GM12891 (cell line): Measurements from ENCODE around the gene KLHL6.
"Not testable (repeated sequence)": the region's sequence is repeated elsewhere in the genome, so short reads cannot be mapped to it uniquely, and the experiment has no call there.

Source experiments
- DNase-seq: peaks from one replicate; pipeline ENCODE4 v3.0.0; 2011; ENCODE audit warnings: low spot score; ENCODE audit not compliant: insufficient read length
- FAIRE-seq: peaks from 2 replicates; lab custom pipeline; 2011; peaks lifted over from hg19 to GRCh38; lab: Jason Lieb, UNC
- PAX5 ChIP-seq: IDR thresholded peaks from 2 replicates; pipeline ENCODE4 v1.6.1; 2011; ENCODE audit warnings: low read length, moderate library complexity, mild to moderate bottlenecking; ENCODE audit not compliant: insufficient read depth, severe bottlenecking
- POLR2A ChIP-seq: IDR thresholded peaks from 2 replicates; pipeline ENCODE4 v1.6.1; 2011; ENCODE audit warnings: low read depth, low read length, control low read depth
- POLR2AphosphoS5 ChIP-seq: IDR thresholded peaks from 2 replicates; pipeline ENCODE4 v1.6.1; 2011; ENCODE audit warnings: low read depth, low read length, control low read depth
- POU2F2 ChIP-seq: IDR thresholded peaks from 2 replicates; pipeline ENCODE4 v1.6.1; 2011; ENCODE audit warnings: low read depth, mild to moderate bottlenecking, control low read depth, low read length, moderate library complexity
- SPI1 ChIP-seq: IDR thresholded peaks from 2 replicates; pipeline ENCODE4 v1.6.1; 2011; ENCODE audit warnings: low read depth, low read length, control low read depth
- TAF1 ChIP-seq: IDR thresholded peaks from 2 replicates; pipeline ENCODE4 v1.6.1; 2011; ENCODE audit warnings: low read depth, low read length, control low read depth

The KLHL6 gene

DNA sequence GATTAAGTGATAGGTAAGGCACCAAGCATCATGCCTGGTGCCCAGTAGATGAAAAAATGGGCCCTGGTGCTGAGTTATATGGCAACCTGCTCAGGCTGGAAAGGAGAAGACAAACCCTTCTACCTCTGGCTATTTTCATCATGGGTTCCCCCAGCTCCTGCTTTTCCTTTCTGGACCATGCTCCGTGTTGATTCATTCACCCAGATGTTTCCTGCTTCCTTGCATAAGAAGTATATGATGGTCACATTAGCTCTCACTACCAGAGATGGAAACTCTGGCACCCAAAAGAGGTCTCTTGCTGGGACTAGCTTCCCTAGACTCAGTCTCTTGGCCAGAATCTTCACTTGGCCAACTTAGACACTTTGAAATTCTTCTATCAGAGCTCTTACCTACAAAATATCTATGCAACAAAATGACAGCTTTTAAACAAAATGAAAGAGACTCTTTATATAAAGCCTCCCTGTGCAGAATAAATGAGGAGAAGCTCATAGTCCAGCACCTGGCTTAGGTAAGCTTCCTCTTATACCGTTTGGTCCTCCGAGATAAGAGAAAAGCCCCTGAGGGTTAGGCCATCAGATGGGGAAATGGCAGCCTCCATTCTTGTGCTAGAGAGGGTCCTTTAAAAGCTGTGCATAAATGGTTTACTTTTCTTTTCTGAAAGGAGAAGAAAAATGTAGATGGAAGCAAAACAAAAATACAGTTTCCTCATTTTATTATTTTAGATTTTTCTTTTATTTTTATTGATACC is 80.3 kb downstream of the KLHL6 start:
- DNase-seq (no peak), FAIRE-seq (no peak)
- no peak for TF ChIP-seq TAF1
- TF ChIP-seq SPI1: no peak
- no peak for TF ChIP-seq POLR2A
- no peak for TF ChIP-seq PAX5
- no peak for TF ChIP-seq POU2F2
- TF ChIP-seq POLR2AphosphoS5: no peak

DNA sequence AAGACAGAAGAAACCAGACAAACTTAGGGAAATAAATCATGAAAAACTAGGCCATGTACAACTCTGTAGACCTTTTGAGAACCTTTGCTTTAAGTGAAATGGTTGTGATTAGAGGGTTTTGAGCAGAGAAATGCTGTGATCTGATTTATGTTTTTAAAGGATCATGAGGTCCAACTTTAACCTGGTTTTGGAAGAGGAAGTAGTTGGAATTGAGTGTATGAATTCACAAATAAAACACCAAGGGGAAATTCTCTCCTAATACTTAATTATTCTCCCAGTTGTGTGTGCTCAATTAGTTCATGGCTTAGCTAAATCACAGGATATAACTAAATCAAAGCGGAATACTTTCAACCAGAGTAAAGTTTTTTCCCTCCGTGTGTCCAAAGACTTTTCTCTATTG is 81.5 kb downstream of the KLHL6 start:
- DNase-seq (no peak), FAIRE-seq (no peak)
- TF ChIP-seq POU2F2 (no peak), POLR2AphosphoS5 (no peak), POLR2A (no peak), SPI1 (no peak), TAF1 (no peak), PAX5 (no peak)

DNA sequence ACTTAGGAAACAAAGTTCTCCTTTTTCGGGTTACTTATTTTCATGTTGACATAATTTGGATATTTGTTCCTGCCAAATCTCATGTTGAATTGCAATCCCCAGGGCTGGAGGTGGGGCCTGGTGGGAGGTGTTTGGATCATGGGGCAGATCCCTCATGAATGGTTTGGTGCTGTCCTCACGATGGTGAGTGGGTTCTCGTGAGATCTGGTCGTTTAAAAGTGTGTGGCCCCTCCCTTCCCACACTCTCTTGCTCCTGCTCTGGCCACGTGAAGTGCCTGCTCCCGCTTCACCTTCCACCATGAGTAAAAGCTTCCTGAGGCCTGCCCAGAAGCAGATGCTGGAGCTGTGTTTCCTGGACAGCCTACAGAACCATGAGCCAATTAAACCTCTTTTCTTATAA is 83.4 kb downstream of the KLHL6 start:
- DNase-seq (no peak), FAIRE-seq (no peak)
- TF ChIP-seq TAF1 (no peak), POLR2AphosphoS5 (no peak), PAX5 (no peak), POU2F2 (no peak), SPI1 (no peak), POLR2A (no peak)

DNA sequence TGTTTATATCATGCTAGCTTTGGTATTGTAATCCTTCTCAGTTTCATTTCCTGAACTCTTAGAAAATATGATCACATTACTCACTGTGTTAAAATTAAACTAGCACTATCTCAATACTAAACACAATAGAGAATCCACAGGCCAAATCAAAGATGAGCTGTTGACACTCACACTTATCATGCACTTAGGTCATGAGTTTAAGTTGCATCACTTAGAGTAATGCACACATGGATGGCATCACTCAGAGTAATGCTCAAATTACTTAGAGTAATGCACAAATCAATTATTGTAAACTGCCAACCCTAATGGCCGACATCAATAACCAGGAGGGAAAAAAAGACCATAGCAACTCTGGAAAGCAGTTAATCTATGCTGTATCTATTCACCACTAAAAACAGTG is 87.1 kb downstream of the KLHL6 start:
- DNase-seq (no peak), FAIRE-seq (no peak)
- no peak for TF ChIP-seq TAF1
- TF ChIP-seq POLR2A: no peak
- TF ChIP-seq SPI1: no peak
- no peak for TF ChIP-seq PAX5
- no peak for TF ChIP-seq POLR2AphosphoS5
- TF ChIP-seq POU2F2: no peak

DNA sequence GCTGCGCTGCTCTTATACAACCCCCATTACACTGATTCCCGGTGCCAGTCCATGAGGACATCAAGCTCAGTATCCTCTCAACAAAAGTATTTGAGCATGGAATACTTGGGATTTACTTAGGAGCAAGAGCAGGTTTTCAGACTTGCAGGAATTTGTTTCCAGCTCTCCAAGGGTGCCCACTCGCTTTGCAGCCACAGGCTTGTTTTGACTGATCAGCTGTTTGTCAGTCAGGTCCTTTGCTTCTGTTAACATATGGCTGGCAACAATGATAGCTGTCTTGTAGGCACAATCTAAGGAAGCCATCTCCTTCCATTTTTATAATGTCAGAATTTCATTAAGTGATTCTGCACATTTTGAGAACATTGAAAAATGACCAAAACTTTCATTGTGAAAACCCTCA is 88.9 kb downstream of the KLHL6 start:
- DNase-seq (no peak), FAIRE-seq (no peak)
- TF ChIP-seq PAX5 (no peak), SPI1 (no peak), POLR2A (no peak)

DNA sequence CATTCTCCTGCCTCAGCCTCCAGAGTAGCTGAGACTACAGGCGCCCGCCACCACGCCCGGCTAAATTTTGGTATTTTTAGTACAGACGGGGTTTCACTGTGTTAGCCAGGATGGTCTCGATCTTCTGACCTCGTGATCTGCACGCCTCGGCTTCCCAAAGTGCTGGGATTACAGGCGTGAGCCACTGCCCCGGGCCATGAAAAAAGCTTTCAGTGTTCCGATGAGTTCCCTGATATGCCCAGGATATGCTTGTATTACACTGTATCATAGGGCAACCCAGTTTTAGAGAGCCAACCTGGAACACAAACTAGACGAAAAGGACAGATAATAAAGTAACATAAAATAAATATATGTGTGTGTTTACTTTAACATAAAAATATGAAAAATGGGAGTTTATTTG is 89.8 kb downstream of the KLHL6 start:
- not testable (repeated sequence) for FAIRE-seq, DNase-seq

DNA sequence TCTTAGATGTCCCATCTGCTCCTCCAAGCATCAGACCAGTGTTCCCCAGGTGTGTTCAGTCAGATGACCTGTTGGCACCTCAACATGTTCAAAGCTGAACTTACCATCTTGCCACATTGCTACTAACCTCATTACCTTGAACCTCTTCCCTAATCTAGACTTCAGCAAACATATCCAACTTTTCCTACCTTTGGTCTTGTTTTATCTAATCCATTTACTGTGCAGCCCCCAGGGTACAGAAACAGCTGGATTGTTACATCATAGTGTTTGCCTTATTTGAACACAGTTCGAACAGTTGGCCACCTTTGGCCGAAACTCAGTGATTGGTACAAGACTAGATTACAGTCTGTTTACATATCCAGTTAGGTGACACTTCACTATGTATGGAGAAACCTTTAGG is 91.0 kb downstream of the KLHL6 start:
- DNase-seq (no peak), FAIRE-seq (no peak)
- TF ChIP-seq POLR2AphosphoS5: no peak
- no peak for TF ChIP-seq POLR2A
- TF ChIP-seq SPI1: no peak
- no peak for TF ChIP-seq PAX5
- no peak for TF ChIP-seq POU2F2
- no peak for TF ChIP-seq TAF1

DNA sequence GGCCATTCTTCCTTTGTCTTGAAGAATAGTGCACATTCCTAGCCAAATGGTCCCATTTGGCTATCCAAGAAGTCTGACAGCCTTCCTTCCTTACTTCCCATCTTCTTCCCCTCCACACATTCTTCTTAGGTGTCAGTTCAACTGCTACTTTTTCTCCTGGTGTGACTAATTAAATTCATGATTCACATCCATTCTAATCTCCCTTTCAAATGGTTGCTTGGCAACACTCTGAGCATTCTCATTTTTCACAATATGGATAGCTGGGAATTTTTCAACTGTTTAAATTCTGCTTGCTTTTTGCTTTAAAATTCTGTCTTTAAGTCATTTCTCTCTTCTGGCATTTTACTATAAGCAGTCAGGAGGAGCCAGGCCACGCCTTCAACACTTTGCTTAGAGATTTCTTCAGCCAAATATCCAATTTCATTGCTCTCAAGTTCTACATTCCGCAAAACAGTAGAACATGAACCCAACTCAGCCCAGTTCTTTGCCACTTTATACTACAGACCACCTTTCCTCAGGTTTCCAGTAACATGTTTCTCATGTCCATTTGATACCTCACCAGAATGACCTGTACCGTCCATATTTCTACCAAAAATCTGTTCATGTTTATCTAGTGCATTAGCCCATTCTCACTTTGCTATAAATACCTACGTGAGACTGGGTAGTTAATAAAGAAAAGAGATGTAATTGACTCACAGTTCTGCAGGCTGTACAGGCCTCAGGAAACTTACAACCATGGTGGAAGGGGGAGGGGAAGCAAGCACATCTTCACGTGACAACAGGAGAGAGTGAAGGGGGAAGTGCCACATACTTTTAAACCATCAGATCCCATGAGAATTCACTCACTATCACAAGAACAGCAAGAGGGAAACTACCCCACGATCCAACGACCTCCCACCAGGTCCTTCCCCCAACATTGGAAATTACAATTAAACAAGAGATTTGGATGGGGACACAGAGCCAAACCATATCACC is 95.1 kb downstream of the KLHL6 start:
- TF ChIP-seq POLR2A (no peak), TAF1 (no peak), PAX5 (no peak), POLR2AphosphoS5 (no peak), SPI1 (no peak), POU2F2 (no peak)
- no peak for DNase-seq
- no peak for FAIRE-seq

DNA sequence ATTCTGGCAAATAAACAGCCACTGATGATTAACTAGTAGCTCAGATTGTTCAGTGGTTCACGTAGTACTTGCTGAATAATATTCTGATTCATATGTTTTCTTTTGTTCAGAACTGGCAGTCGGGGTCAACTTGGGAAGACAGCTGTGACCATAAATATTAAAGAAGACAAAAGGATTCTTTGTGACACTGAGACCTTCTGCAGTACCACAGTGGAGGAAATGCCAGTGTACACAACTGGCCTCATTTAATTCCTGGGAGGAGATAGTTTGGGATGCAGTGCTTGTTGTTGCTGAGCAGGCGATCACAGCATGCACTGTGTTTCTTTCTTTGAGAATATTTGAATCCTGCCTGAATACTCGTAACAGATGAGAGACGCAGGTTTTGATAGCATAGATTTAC is 100.4 kb downstream of the KLHL6 start:
- DNase-seq (no peak), FAIRE-seq (no peak)
- TF ChIP-seq SPI1: no peak
- no peak for TF ChIP-seq TAF1
- TF ChIP-seq POLR2AphosphoS5: no peak
- TF ChIP-seq POU2F2: no peak
- no peak for TF ChIP-seq PAX5
- TF ChIP-seq POLR2A: no peak

DNA sequence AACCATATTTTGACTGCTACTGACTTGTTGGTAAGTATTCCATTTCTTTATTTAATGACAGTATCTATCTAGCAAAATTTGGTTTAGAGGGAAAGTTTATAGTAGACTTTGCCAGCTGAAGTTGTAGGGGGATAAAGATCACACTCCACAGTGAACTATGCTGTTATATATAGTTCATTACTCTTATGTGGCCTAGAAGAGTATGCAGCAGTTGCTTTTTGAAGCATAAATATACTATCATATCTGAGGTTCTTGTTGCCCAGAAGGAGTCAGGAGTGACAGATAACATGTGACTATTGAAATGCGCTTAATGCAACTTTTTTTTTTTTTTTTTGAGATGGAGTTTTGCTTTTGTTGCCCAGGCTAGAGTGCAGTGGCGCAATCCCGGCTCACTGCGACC is 101.4 kb downstream of the KLHL6 start:
- no peak for DNase-seq
- no peak for FAIRE-seq
- TF ChIP-seq POLR2A (no peak), TAF1 (no peak), SPI1 (no peak), POU2F2 (no peak)
